Gastrocnemius medialis (tissue), 4 donors: ENCODE data around the gene ERICH3.

ENCODE experiments used
- CTCF ChIP-seq, 5 experiments: fragments of 450-650 bp in 3 of 5; fragments of 200-600 bp in 2 of 5; sonication (generic) in 2 of 5; IDR thresholded peaks in 4 of 5; conservative IDR thresholded peaks in 1 of 5; 1 replicate in 4 of 5; 2 replicates in 1 of 5; pipeline ENCODE4 v1.5.1; 2016 to 2019; ENCODE audit warnings: antibody characterized with exemption in 5 of 5, mild to moderate bottlenecking in 3 of 5, moderate library complexity in 3 of 5
- POLR2A ChIP-seq, 2 donors: fragments of 450-650 bp; IDR thresholded peaks; one replicate each; pipeline ENCODE4 v1.6.1; 2017; ENCODE audit warnings: antibody characterized with exemption in 2 of 2, mild to moderate bottlenecking in 2 of 2, moderate library complexity in 2 of 2

- no peak for TF ChIP-seq CTCF (IDR thresholded peaks at IDR 0.05 in 4 of 5, conservative IDR thresholded peaks at IDR 0.05 in 1 of 5)
- TF ChIP-seq POLR2A (IDR thresholded peaks at IDR 0.05): no peak
These were observed 87.2 kb downstream of the ERICH3 start for GRCh38 chr1:74586253-74586897.
